ENCODE results near the gene NKD1.

NKD1 gene

DNA sequence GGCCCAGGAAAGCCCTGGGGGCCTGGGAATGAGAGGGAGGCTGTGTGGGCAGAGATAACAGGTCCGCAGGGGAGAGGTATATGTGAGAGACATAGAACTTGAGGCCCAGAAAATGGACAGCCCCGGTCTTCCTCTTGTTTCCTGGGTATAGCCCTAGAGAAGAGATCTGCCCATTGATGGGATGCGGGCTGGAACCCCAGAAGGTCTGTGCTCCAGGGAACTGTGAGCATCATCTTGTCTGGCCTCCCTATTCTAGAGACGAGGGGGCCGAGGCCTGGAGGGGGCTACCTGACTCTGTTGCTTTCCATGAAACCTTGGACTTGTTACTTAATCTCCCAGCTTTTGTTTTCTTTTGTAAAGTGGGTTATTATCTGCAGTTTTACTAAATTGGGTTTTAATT, 53.9 kb downstream of the NKD1 start:
- no peaks in the 10 kb centered on the region for H3K36me3 ChIP-seq (ENCODE audit: control insufficient read depth, insufficient read depth, low read length)
- no peaks in the 10 kb centered on the region for H3K27me3 ChIP-seq (ENCODE audit: control insufficient read depth, insufficient read depth, low read length)
- no peaks in the 10 kb centered on the region for H3K4me1 ChIP-seq (ENCODE audit: control insufficient read depth, insufficient read depth, low read length)
- no peak overlapping the region for H3K4me3 ChIP-seq (ENCODE audit: low read depth, low read length)
- no peaks in the 10 kb centered on the region for H3K9me3 ChIP-seq (ENCODE audit: control insufficient read depth, insufficient read depth, low read length)
- H3K9ac ChIP-seq (ENCODE audit: low read depth, low read length), result no peak overlapping the region

DNA sequence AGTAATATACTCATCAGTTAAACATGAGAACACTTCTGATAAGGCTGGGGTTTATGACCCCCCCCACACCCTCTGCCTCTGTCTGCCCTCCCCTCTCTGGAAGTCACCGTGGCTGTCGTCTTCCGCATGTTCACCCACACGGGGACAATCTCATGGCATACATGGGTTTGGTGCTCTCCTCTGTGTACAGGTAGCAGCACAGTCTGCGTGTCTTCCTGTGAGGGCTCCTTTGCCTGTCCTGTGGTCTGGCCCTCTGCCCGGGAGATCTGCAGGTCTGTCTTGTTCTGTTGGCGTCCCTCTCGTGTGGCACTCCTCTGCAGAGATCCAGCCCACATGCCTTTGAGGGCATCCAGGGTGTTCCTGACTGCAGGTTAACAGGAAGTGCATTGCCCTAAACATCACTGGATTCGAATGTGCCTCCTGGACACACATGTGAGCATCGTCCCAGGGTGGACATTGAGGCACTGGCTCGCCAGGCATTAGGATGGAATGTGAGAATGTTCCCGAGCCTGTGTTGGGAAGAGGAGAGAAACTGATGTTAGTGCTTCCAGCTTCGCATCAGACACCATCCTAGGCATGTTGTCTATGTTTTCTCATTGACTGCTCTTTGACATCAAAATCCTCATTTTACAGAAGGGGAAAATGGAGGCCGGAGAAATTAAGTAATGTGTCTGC, 54.5 kb downstream of the NKD1 start:
- Histone ChIP-seq H3K4me3 (ENCODE audit: low read depth, low read length) (no peak overlapping the region), H3K9ac (ENCODE audit: low read depth, low read length) (no peak overlapping the region), H3K27me3 (ENCODE audit: control insufficient read depth, insufficient read depth, low read length) (no peaks in the 10 kb centered on the region), H3K36me3 (ENCODE audit: control insufficient read depth, insufficient read depth, low read length) (no peaks in the 10 kb centered on the region), H3K9me3 (ENCODE audit: control insufficient read depth, insufficient read depth, low read length) (no peaks in the 10 kb centered on the region), H3K4me1 (ENCODE audit: control insufficient read depth, insufficient read depth, low read length) (no peaks in the 10 kb centered on the region)

DNA sequence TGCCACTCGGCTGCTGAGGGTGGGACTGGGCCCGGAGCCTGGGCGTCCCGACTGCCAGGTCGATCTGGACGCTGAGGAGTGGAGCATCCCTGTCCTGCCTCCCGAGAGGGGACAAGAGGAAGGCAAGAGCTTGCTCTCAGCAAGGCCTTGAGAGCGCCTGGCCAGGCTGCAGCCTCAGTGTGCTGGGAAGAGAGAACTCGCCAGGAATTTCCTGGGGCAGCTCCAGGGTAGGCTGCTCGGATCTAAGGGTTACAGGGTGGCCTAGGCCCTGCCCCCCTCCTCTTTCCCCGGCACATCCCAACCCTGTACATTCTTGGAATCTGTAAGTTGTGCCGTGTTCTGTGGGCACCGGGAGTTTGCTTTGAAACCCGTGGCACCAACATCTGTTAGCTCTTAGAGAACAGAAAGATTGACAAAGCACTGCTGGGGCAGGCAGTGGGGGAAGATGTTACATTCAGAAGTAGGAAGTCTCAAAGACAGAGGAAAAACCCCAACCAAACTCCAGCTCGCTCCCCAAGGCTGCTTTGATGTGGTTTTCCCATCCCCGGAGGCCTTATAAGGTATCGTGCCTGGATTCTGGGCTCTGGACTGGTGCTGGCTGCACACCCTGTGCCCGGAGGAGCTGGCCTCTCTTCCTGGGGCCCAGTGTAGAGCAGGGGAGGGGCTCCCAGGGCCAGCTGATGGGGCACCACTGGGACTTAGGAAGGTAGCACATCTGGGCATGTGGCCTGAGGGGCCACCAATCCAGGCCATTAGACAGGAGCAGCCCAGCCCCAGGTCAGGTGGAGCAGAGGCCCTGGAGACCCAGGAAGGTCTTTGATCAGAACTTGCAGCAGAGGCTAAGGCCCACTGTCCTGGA, 55.2 kb downstream of the NKD1 start:
- no peak overlapping the region for H3K9ac ChIP-seq (ENCODE audit: low read depth, low read length)
- H3K4me3 ChIP-seq (ENCODE audit: low read depth, low read length), result no peak overlapping the region
- H3K27me3 ChIP-seq (ENCODE audit: control insufficient read depth, insufficient read depth, low read length), result no peaks in the 10 kb centered on the region
- no peaks in the 10 kb centered on the region for H3K9me3 ChIP-seq (ENCODE audit: control insufficient read depth, insufficient read depth, low read length)
- no peaks in the 10 kb centered on the region for H3K36me3 ChIP-seq (ENCODE audit: control insufficient read depth, insufficient read depth, low read length)
- H3K4me1 ChIP-seq (ENCODE audit: control insufficient read depth, insufficient read depth, low read length), result no peaks in the 10 kb centered on the region

DNA sequence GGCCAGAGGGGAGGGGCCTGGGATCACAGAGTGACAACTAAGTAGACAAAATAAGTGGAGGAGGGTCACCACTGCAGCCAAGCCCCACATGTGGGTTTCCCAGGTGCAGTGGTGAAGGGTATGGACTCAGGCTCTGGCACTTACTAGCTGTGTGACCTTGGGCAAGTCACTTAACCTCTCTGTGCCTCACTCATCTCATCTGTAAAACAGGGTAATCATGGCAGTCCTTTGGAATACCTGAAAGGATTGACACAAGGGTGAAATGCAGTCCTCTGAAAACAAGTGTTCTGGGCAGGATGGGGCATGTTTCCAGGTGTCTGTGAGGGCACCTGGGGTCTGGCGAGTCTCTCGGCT, 55.8 kb downstream of the NKD1 start:
- Histone ChIP-seq H3K9ac (ENCODE audit: low read depth, low read length) (no peak overlapping the region), H3K4me3 (ENCODE audit: low read depth, low read length) (no peak overlapping the region), H3K36me3 (ENCODE audit: control insufficient read depth, insufficient read depth, low read length) (no peaks in the 10 kb centered on the region), H3K9me3 (ENCODE audit: control insufficient read depth, insufficient read depth, low read length) (no peaks in the 10 kb centered on the region), H3K27me3 (ENCODE audit: control insufficient read depth, insufficient read depth, low read length) (no peaks in the 10 kb centered on the region), H3K4me1 (ENCODE audit: control insufficient read depth, insufficient read depth, low read length) (no peaks in the 10 kb centered on the region)

DNA sequence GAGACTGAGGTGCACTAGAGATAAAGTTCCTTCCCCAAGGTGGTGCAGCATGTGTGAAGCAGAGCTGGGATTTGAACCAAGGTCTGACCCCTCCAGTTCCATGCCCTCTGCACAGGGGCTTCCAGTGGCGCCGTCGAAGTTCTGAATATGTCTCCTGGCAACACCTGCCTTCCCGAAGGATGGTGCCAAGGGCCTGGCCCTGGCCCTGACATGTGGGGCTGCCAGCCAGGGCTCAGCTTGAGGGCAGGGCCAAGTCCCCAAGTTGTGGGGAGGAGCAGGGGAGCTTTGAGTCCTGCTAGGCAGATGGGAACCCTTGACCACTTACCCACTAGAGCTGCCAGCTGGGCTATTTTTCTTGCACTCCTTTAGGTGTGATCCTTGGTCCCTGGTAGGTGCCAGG, 56.4 kb downstream of the NKD1 start:
- H3K9me3 ChIP-seq (ENCODE audit: control insufficient read depth, insufficient read depth, low read length), result no peaks in the 10 kb centered on the region
- no peaks in the 10 kb centered on the region for H3K27me3 ChIP-seq (ENCODE audit: control insufficient read depth, insufficient read depth, low read length)
- H3K36me3 ChIP-seq (ENCODE audit: control insufficient read depth, insufficient read depth, low read length), result no peaks in the 10 kb centered on the region
- no peaks in the 10 kb centered on the region for H3K4me1 ChIP-seq (ENCODE audit: control insufficient read depth, insufficient read depth, low read length)
- H3K9ac ChIP-seq (ENCODE audit: low read depth, low read length), result no peak overlapping the region
- H3K4me3 ChIP-seq (ENCODE audit: low read depth, low read length), result no peak overlapping the region

DNA sequence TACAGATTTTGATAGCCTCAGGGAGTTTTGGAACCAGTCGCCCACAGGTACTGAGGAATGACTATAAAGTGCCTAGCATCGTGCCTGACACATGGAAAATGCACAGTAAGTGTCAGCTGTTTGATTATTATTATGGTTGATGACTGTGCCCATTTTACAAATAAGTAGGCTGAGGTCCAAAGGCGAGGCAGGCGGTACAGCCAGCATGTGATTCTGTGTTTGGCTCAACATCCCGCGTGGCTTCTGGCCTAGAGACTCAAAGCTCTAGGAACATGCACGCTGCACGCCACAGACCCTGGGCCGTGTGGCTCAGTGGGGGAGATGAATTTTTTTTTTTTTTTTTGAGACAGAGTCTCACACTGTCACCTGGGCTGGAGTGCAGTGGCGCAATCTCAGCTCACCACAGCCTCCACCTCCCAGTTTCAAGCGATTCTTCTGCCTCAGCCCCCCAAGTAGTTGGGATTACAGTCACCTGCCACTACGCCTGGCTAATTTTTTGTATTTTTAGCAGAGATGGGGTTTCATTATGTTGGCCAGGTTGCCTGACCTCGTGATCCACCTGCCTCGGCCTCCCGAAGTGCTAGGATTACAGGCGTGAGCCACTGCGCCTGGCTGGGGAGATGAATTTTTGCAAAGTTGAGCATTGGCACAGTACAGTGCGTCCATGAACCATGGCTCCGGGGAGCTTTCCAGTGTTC, 57.7 kb downstream of the NKD1 start:
- no peaks in the 10 kb centered on the region for H3K36me3 ChIP-seq (ENCODE audit: control insufficient read depth, insufficient read depth, low read length)
- H3K9me3 ChIP-seq (ENCODE audit: control insufficient read depth, insufficient read depth, low read length), result no peaks in the 10 kb centered on the region
- H3K27me3 ChIP-seq (ENCODE audit: control insufficient read depth, insufficient read depth, low read length), result no peaks in the 10 kb centered on the region
- H3K9ac ChIP-seq (ENCODE audit: low read depth, low read length), result no peak overlapping the region
- peaks cover under 1% of the 10 kb centered on the region for H3K4me1 ChIP-seq (ENCODE audit: control insufficient read depth, insufficient read depth, low read length)
- no peak overlapping the region for H3K4me3 ChIP-seq (ENCODE audit: low read depth, low read length)

DNA sequence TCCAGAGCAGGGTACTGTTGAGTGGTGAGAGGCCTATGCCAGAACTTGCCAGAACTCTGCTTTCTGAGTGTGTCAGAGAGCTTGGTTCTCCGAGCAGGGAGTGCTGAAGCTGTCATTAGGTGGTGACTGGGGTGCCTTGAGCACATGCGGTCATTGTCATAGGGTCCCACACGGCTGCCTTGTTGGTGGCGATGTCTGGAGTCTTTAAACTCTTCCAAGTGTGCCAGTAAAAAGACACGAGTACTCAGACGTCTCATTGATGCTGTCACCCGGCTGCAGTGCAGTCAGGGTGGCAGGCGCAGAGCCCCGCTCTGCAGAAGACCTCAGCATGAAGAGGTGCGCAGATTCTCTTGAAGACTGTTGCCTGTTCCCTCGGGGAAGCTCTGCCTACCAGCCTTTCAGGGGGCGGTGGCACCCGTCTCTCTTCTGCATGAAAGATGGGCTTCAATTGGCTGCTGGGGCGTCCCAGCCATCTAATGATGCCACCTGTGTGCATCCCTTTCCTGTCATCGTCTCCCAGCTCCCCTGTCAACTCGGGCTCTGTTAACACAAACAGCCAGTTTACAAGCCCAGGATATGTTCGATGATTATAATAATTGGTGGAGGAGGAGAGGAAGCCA, 58.3 kb downstream of the NKD1 start:
- no peak overlapping the region for H3K4me3 ChIP-seq (ENCODE audit: low read depth, low read length)
- peak overlapping the region; percentile 24 for H3K9ac ChIP-seq (ENCODE audit: low read depth, low read length)
- no peaks in the 10 kb centered on the region for H3K36me3 ChIP-seq (ENCODE audit: control insufficient read depth, insufficient read depth, low read length)
- no peaks in the 10 kb centered on the region for H3K27me3 ChIP-seq (ENCODE audit: control insufficient read depth, insufficient read depth, low read length)
- peaks cover 2% of the 10 kb centered on the region for H3K4me1 ChIP-seq (ENCODE audit: control insufficient read depth, insufficient read depth, low read length)
- no peaks in the 10 kb centered on the region for H3K9me3 ChIP-seq (ENCODE audit: control insufficient read depth, insufficient read depth, low read length)

DNA sequence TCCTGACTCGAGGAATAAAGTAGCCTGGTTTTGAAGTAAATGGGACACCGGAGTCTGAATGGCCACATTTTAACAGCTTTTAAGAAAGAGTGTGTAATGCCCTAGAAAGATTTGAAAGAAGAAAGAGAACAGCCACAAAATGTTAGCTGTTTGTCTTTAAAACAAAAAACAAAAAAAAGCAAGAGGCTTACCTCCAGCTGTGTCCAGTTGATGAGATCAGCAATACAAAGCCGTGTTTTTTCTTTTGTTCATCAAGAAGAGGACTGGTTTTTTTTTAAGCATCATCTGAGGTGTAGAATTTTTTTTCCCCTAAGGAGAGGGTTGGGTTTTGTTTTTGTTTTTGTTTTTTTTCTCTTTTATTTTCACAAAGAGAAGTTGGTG, 58.8 kb downstream of the NKD1 start:
- peaks cover 2% of the 10 kb centered on the region for H3K4me1 ChIP-seq (ENCODE audit: control insufficient read depth, insufficient read depth, low read length)
- peak overlapping the region; percentile 24 for H3K9ac ChIP-seq (ENCODE audit: low read depth, low read length)
- H3K4me3 ChIP-seq (ENCODE audit: low read depth, low read length), result no peak overlapping the region
- H3K27me3 ChIP-seq (ENCODE audit: control insufficient read depth, insufficient read depth, low read length), result no peaks in the 10 kb centered on the region
- H3K9me3 ChIP-seq (ENCODE audit: control insufficient read depth, insufficient read depth, low read length), result no peaks in the 10 kb centered on the region
- no peaks in the 10 kb centered on the region for H3K36me3 ChIP-seq (ENCODE audit: control insufficient read depth, insufficient read depth, low read length)

DNA sequence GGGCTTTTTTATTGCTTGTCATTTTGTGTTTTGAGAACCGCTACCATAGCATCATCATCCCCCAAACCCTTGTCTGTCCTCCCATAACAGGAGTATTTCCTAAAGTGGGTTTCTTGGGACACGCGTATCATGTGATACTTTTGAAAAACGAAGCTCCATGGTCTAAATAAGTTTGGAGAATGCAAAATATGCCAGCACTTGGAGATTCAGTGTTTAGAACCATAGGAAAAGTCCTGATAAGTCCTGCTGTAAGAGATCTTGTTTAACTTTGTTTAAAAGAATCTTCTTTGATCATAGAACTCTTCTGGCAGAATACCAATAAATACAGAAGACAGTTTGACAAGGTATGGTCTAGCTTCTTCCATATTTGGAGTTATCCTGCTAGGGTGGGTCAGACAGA, 59.3 kb downstream of the NKD1 start:
- H3K4me1 ChIP-seq (ENCODE audit: control insufficient read depth, insufficient read depth, low read length), result peaks cover 2% of the 10 kb centered on the region
- H3K9ac ChIP-seq (ENCODE audit: low read depth, low read length), result no peak overlapping the region
- H3K27me3 ChIP-seq (ENCODE audit: control insufficient read depth, insufficient read depth, low read length), result no peaks in the 10 kb centered on the region
- H3K4me3 ChIP-seq (ENCODE audit: low read depth, low read length), result no peak overlapping the region
- no peaks in the 10 kb centered on the region for H3K36me3 ChIP-seq (ENCODE audit: control insufficient read depth, insufficient read depth, low read length)
- no peaks in the 10 kb centered on the region for H3K9me3 ChIP-seq (ENCODE audit: control insufficient read depth, insufficient read depth, low read length)

DNA sequence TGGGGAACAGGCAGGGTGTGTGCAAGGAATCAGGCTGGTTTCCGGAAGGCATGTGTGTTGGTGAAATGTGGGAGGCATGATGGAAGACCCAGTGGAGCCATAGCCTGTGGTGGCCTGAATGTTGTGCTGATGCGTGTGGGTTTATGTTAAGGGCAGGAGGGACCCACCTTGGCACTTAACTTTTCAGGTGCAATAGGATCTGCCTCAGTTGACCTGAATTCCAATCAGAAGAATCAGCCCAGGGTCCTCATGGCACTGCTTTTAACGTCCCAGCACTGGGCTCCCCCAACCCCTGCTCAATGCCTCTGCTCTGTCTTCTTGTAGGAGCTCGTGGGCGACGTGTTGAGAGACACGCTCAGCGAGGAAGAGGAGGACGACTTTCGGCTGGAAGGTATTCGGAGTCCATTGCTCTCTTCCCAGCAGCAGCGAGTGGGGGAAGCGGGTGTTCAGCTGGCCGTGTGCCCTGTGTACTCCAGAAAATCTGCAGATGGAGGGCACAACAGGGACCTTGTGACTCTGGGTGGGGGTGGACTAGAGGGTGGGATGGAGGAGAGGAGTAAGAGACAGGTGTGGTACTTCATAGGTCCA, 59.9 kb downstream of the NKD1 start:
- H3K27me3 ChIP-seq (ENCODE audit: control insufficient read depth, insufficient read depth, low read length), result no peaks in the 10 kb centered on the region
- no peaks in the 10 kb centered on the region for H3K36me3 ChIP-seq (ENCODE audit: control insufficient read depth, insufficient read depth, low read length)
- no peak overlapping the region for H3K4me3 ChIP-seq (ENCODE audit: low read depth, low read length)
- H3K9me3 ChIP-seq (ENCODE audit: control insufficient read depth, insufficient read depth, low read length), result no peaks in the 10 kb centered on the region
- peaks cover 2% of the 10 kb centered on the region for H3K4me1 ChIP-seq (ENCODE audit: control insufficient read depth, insufficient read depth, low read length)
- H3K9ac ChIP-seq (ENCODE audit: low read depth, low read length), result no peak overlapping the region

DNA sequence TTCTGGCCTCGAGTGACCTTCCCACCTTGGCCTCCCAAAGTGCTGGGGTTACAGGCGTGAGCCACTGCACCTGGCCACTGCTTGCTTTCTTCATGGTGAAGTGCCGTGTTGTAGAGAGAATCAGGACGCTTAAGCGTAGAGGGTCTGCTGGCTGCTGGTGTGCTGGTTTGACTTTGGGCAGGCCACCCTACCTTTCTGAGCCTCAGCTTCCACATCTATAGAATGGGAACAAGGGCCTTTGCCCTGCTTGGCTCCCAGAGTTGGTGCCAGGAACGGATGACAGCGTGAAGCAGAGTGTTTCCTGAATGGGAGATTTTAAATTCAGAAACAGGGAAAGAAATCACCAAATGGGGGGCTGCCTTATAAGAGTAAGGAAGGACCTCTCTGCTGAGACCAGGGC, 60.9 kb downstream of the NKD1 start:
- H3K36me3 ChIP-seq (ENCODE audit: control insufficient read depth, insufficient read depth, low read length), result no peaks in the 10 kb centered on the region
- no peaks in the 10 kb centered on the region for H3K27me3 ChIP-seq (ENCODE audit: control insufficient read depth, insufficient read depth, low read length)
- no peak overlapping the region for H3K4me3 ChIP-seq (ENCODE audit: low read depth, low read length)
- peaks cover 2% of the 10 kb centered on the region for H3K4me1 ChIP-seq (ENCODE audit: control insufficient read depth, insufficient read depth, low read length)
- no peak overlapping the region for H3K9ac ChIP-seq (ENCODE audit: low read depth, low read length)
- H3K9me3 ChIP-seq (ENCODE audit: control insufficient read depth, insufficient read depth, low read length), result no peaks in the 10 kb centered on the region
